Stimulated activated CD8-positive, alpha-beta memory T cell treated with anti-CD3 and anti-CD28 coated beads, Interleukin-12 subunit alpha, Interleukin-12 subunit beta, amount 100 ng/mL, for 24 hours (primary cell): Measurements from ENCODE around the gene ACTN1.
"Not testable (repeated sequence)": the region's sequence is repeated elsewhere in the genome, so short reads cannot be mapped to it uniquely, and the experiment has no call there.

Experiments
- DNase-seq: peaks from one replicate; pipeline ENCODE4 v3.0.0-alpha.2; 2020; ENCODE audit errors: extremely low read depth

The ACTN1 gene

DNA sequence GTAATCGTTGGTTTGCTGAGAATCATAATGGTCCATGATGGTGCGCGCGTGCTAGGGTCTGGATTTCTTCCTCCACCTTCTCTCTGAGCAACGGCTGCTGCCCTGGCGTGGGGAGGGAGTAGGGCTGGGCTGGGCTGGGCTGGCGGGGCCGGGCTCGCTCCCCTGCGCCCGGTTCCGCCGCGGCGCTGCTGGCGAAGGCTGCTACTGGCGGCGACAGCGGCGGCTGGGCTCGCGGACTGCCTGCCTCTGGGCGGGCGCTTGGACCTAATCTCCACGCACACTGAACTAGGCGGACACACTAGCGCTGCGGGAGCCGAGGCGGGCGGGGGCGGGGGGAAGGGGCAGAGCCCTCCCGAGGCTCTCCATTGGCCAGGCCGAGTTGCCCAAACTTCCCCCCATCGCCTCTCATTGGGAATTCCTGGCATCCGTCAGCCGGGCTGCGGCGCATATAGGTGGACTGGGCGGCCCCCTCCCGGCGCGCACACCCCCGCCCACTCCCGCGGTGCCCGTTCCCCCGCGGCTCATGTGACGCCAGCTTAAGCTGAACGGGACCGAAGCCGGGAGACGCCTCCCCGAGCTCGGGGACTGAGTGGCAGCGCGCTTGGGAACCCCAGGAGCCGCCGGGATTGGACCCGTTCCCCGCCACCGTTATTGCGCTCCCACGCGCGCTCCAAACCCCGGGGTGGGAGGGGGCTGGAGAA lies at the start of gene ACTN1:
Gene ACTN1 (minus strand): TSS at position 282 of the 701 bp plus-strand sequence. CDS start 246 bp downstream, at position 36.
- peak; percentile 47 for DNase-seq

DNA sequence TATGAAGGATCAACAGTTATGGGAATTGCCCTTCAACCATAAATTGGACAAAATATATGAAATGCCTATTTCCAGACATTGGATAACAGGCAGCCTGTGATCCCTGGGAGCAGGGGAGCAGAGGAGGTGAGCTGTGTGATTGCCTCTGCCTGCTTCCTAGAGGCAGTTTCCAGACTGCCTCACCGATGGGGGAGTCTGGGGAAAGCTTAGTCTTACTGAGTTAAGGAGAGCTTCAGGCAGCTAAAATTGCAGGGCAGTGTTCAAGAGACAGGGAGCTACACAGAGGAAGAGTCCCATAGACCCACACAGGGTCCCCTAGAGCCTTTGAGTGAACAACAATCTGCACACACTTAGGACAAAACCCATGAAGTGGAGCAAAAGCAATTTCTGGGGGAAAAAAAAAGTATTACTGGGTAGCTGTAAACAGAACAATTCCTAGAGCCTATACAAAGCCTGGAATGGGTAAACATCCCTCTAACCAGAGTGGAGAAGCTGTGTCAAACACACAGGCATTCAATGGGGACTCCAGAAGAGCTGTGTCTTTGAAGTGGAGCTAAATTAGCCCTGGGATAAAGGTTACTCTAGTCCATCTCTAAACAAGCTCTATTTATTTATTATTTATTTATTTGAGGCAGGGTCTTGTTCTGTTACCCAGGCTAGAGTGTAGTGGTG lies 48.3 kb upstream of the ACTN1 start:
- DNase-seq, result no peak

DNA sequence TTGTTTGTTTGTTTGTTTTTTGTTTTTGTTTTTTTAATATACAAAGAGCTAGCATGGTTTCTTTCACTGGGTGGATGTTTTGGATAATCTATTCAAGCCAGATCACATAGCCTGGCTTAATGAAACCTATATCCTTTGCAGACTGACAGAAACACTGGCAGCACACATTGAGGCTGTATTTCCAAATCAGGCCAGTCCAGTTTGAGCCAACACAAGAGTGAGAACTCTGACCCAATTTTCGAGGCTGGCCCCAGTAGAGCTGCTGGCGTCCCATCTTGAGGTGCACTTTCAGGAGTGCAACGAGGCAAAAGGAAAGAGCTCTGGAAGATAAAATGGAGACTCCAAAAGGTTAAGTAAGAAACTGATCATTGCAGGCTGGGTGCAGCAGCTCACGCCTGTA lies 43.9 kb upstream of the ACTN1 start:
- DNase-seq, result no peak

DNA sequence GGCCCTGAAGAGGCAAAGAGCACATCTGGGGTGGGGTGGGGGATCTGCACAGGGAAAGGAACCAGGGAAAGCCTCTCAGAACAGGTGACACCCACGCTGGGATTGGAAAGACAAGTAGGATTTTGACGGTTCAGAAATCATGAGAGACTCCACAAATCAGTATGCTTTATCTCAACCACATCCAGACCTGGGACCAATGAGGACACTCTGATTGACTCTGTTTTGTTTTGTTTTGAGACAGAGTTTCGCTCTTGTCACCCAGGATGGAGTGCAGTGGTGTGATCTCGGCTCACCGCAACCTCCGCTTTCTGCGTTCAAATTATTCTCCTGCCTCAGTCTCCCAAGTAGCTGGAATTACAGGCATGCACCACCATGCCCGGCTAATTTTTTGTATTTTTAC lies 43.0 kb upstream of the ACTN1 start:
- DNase-seq, result not testable (repeated sequence)

DNA sequence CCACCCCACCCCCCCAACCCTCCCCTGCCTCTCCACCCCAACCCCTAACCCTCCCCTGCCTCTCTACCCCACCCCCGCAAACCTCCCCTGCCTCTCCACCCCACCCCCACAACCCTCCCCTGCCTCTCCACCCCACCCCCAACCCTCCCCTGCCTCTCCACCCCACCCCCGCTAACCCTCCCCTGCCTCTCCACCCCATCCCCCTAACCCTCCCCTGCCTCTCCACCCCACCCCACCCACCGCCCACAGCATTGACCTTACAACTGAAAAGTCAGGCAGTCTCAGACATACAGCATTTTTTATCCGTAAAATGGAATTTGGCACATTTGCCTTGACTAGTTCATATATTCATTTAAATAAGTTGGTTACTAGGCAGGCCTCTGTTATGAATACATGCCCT lies 38.6 kb upstream of the ACTN1 start:
- DNase-seq, result no peak

DNA sequence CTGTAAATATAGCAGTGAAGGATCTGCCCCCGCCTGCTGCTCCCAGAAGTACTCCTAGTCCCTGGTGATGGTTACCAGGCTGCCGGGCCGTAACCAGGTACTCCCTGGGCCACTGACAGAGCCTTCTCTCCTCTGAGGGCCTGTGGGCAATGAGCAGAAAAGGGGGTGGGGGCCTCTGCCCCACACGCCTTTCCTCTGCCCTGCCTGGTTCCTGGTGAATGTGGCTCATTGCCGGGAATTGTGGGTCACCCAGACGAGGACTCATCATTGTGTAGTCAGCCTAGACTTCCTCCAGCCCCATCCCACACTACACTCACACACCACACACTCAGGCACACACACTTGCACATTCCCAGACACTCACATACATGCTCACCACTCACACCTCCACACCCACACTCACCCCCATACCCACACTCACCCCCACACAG lies 35.7 kb upstream of the ACTN1 start:
- no peak for DNase-seq

DNA sequence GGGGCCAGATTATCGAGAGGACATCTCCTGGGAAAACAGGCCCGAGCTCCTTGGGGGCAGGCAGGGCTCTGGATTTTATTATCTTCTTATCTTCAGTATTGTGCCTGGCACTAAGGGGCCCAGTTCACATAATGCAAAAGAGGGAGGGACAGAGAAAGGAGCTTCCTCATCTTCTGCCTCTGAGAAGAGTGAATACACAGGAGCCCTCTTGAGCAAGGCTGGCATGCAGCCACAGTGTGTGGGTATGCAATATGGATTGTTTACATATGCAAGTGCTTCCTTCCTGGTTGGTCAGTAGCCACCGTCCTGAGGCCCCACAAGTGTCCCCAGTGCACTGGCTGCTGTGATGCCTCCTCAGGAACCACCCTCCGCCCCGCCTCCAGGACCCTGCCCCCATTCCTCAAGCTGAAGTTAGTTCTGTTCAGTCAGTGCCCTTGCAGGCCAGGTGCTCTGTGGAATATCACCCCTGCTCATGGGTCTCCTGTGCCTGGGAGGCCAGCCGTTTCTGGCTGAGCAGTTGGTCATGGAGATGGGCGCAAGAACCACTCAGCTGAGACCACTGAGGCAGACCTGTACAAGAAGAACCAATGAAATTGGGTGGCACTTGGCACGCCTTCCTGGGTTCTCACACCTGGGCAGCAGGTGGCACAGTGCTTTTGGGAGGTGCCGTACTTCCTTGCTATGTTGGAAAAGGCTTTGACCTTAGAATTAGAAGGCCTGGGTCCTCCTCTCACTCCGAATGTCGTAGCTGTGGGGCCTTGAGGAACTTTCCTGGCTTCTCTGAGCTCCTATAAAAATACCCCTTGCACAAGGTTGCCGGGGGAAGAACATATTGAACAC lies 35.1 kb upstream of the ACTN1 start:
- DNase-seq, result no peak

DNA sequence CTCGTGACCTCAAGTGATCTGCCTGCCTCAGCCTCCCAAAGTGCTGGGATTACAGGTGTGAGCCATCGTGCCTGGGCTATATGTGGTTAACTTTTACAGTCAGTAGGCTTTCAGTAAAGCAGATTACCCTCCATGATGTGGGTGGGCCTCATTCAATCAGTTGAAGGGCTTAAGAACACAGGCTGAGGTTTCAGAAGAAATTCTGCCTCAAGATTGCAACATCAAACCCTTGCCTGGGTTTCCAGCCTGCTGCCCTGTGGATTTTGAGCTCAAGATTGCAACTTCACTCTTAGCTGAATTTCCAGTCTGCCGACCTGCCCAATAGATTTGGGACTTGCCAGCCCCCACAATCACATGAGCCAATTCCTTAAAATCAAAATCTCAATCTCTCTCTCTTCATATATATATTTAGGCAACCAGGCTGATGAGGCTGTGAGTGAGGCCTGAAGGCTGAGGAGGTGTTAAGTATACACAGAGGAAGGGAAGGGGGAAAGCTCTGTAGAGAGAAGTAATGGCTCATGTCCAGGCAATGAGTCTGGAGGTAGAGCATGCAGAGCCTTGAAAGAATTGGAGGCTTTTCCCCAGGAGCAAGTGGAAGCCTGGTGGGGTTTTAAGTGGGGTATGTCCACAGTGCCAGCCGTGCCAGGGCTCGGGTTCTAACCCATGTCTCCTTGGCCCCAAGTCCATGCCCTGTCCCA lies 33.3 kb upstream of the ACTN1 start:
- DNase-seq, result no peak

DNA sequence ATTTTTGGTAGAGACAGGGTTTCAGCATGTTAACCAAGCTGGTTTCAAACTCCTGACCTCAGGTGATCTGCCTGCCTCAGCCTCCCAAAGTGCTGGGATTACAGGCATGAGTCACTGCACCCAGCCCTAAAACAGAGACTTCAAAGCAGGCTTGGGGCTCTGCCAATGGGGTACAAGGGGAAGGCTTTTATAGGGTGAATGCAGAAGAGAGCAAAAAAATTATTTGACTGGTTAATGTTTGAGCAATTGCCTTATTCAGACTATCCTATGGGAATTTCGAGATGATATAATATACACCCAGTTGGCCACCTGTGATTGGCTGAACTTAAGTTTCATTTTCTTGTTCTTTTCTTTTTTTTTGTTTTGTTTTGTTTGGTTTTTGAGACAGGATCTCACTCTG lies 31.5 kb upstream of the ACTN1 start:
- no peak for DNase-seq

DNA sequence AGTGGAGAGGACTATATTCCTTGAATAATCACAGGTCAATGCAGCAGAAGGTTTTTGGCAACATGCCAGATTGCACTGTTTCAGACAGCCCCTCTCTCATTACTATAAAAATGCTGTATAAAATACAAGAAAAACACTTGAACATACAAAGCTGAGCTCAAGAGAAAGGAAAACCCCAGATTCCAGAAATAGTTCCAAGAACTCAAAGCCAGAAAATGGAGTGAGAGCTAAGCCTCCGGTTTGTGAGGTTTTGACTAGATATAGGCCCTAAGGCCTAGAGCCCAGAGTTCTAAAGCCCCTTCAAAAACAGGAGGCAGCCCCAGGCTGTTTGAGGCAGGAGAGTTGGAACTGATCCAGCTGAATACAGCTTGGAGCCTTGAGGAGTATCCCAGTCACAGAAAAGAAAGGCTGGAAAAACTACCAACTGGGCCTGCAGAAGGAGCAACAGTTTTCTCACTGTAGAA lies 29.4 kb upstream of the ACTN1 start:
- DNase-seq, result no peak

DNA sequence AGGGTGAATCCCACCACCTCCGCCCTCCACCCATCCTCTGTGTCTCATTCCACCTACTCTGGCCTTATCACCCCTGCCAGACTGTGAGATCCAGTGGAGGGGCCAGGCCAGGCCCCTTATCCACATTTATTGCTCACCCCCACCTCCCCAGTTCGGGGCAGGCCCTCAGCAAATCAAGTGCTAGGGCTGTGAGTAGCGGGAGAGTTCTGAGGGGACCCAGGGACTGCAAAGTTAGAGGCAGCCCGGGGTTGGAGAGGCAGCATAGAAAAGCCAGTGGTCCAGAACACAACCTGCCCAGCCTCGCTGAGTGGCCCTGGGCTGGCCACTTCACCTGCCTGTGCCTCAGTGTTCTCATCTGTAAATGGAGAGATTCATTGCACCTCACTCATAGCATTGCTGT lies 27.2 kb upstream of the ACTN1 start:
- DNase-seq, result no peak

DNA sequence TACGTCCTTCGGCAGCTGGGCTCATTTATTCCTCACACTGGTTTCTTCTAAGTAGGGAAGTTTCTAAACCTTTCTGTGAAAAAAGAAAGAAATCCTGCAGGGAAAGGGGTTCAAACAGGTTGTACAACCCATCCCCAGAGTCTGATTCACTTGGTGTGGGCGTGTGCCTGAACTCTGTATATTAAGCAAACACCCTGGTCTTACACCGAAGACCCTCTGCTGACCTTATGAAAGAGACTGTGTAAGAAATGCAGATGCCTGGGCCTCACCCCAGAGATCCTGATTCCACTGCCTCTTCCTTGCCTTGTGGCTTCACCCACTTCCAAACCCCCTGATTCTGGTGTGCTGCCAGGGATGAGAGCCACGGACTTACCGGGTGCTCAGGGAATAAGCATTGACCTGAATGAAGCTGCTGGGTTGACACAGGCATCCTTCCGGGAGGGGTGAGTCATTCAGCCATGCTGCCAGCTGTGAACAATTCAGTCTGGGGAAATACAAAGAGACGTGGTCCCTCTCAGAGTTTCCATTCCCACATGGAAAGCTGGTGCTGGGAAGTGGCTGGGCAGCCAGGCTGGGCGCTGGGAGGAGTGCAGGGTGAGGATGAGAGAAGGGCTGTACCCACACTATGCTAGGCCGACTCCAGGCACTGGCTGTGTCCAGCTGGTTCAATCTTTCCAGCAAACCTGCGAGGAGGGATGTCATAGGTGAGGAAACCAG lies 26.5 kb upstream of the ACTN1 start:
- no peak for DNase-seq

DNA sequence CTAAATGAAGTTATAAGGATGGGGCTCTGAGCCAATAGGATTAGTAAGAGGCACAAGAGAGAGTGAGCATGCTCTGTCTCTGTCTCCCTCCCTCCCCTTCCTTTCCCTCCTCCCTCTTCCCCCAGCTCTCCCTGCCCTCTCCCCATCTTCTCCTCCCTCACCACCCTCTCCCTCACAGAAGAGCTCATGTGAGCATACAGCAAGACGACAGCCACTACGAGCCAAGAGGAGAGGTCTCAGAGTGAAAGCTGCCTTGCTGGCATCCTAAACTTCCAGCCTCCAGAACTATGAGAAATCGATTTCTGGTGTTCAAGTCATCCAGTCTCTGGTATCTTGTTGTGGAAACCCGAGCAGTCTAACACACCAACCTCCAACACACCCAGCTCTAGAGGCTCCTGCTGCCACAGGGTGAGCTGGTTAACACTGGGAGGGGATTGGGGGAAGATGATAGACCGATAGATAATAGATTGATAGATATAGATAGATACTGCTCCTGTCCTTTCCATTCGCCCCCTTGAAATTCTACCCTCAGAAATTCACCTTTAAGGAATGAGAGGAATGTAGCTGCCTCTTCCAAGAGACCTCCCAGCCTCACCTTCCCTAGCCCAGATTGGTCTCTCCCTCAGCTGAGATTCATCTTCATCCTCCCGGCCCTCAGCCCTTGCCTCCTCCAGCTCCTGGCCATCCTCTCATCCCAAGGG lies 25.8 kb upstream of the ACTN1 start:
- no peak for DNase-seq

DNA sequence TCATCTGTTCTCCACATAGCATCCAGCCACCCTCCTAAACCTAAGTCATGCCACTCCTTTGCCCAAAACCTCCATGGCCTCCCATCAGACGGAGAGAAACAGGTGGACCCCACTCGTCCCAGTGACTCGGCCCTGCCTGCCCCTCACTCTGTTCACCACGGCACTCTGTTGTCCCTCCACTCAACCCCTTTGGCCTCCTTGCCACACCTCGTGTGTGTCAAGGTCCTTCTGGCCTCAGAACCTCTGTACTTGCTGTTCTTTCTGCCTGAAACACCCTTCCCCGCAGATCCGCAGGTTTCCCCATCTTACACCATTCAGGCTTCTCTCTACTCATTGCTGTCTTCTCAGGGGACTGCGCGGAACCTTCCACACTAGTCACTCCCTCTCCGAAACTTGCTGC lies 24.5 kb upstream of the ACTN1 start:
- DNase-seq, result no peak

DNA sequence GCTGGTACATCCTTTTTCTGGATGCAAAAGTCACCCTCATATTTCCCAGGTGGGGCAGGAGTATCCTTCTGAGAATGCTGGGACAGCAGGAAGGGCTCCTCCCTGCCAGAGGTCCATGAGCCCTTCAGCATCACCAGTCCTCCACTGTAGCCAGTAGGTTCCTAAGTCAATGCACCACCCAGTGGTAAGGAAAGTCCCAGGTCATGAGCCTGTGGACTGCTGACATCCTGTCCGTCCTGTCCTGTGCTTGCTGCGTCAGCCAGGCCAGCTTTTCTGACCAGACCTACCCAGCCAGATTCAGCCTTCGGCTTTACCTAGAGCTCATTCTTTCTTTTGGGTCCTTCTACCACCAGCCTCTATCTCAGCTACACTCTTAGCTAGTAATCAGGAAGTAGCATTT lies 23.0 kb upstream of the ACTN1 start:
- DNase-seq, result no peak

DNA sequence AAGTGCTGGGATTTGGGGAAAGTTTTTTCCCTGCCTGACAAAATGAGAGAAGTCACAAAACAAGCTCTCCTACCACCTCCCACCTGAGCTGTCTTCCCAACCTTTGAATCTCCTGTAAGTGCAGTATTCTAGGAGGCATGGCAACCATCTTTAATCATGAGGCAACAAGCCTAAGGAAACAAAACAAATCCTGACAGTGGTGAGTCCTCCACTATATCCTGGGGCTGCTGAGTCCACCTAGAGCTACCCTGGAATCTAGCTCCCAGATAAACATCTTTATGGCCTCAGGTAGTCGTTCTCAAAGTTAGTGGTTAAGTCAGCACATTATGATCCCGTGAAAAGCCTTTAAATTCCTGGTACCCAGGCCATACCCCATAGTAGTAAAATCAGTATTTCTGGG lies 22.3 kb upstream of the ACTN1 start:
- DNase-seq, result no peak

DNA sequence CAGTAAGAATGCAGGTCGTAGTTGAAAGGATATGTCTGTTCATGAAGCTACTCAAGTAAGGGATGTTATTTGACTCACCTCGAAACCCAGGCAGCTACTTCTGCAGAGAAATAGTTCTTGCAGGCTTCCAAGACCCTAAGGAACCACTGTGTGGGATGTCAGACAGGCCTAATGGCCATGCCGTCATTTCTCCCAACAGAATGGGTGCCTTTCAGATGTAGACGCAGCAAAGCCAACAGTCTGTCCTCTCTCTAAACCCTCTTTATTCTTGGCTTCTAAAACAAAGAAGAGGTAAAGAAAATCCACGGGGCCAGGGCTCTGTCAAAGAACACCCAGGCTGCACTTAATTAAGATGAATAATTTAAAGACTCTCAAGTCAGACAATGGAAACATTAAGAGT lies 19.0 kb upstream of the ACTN1 start:
- no peak for DNase-seq

DNA sequence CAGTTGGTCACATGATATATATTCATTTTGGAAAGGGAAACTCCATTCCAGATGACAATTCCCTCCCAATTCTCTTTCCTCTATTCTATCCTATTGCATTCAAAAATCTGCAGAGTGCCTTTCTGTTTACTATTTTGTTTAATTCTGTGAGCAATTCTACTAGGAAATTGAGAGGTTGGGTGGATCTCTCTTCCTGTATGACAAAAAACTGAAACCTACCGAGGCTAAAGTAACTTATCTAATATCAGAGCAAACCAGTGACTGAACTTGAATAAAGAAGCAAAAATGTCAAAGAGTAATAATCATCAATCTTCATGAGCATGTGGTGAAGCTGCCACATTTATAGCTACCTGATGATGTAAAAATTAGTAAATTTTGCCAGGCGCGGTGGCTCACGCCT lies 16.6 kb upstream of the ACTN1 start:
- DNase-seq, result no peak

DNA sequence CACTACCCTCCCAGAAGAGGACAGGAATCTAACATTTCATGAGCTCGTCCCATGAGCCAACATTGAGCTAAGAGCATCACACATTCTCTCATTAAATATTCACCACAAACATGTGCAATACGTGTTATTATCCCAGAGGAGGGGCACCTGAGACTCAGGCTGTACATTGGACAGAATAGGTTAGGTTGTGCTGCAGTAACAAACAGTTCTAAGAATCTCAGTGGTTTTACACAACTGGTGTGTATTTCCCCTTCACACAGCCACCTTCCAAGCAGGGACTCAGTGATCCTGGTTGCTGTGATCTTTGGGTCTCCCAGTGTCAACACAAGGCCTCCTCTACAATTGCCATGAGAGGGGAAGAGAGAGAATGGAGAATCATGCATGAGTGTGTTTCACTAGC lies 15.0 kb upstream of the ACTN1 start:
- no peak for DNase-seq

DNA sequence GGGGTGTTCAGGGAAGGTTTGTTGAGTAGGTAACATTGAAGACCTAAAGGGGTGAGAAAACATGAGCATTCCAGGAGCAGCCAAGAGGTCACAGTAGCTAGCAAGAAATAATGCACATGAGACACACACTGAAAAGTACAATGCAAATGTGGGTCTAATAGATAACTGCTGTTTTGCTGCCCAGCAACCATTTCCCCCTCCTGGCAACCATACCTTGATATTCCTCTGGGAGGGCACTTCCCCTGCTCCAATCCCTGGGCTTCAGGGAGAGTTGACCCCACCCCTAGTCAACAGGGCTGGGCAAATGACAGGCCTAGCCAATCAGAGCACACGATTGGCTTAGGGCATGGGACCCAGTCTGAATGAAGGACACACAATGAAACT lies 8.5 kb upstream of the ACTN1 start:
- DNase-seq, result no peak
